DND-41 (cell line): ENCODE results near the gene EPHB1.
A peak's percentile ranks its signal among the peaks of the same experiment; 100 is the strongest.

Experiments
- ATAC-seq: fragments of 200-7000 bp; cut with Tn5 transposase; 3 replicates; pipeline ENCODE4 v1.9.1; 2021; ENCODE audit warnings: low read depth; ENCODE audit not compliant: insufficient read depth
- DNase-seq: peaks from one replicate; pipeline ENCODE4 v3.0.0-alpha.2; 2020
- H2AFZ ChIP-seq: 2 replicates; pipeline ENCODE4 v1.6.0; 2012; ENCODE audit warnings: low read depth, low read length
- H3K27ac ChIP-seq: 2 replicates; pipeline ENCODE4 v1.5.1; 2012; ENCODE audit warnings: low read length, inconsistent platforms
- H3K27me3 ChIP-seq: fragments of 200-600 bp; sonication (generic); 2 replicates; pipeline ENCODE4 v1.6.0; 2012; ENCODE audit warnings: low read length, mild to moderate bottlenecking, inconsistent platforms; ENCODE audit not compliant: insufficient read depth, poor library complexity
- H3K36me3 ChIP-seq: 2 replicates; pipeline ENCODE4 v1.5.1; 2012; ENCODE audit warnings: low read length, inconsistent platforms; ENCODE audit not compliant: insufficient read depth
- H3K4me1 ChIP-seq: 2 replicates; pipeline ENCODE4 v1.5.1; 2012; ENCODE audit warnings: mild to moderate bottlenecking, low read length; ENCODE audit not compliant: insufficient read depth
- H3K4me2 ChIP-seq: 2 replicates; pipeline ENCODE4 v1.6.0; 2012; ENCODE audit warnings: mild to moderate bottlenecking, moderate library complexity, low read length, inconsistent platforms; ENCODE audit not compliant: insufficient read depth
- H3K4me3 ChIP-seq, 2 experiments: fragments of 200-600 bp in 1 of 2; shearing (Covaris generic) in 1 of 2; 2 replicates each; pipeline ENCODE4 v1.5.1; 2012 to 2016; ENCODE audit warnings: inconsistent platforms in 2 of 2, low read length in 2 of 2, mild to moderate bottlenecking in 2 of 2, low read depth in 1 of 2, moderate library complexity in 1 of 2
- H3K79me2 ChIP-seq: 2 replicates; pipeline ENCODE4 v1.6.0; 2012; ENCODE audit warnings: low read length, inconsistent platforms; ENCODE audit not compliant: insufficient read depth
- H3K9ac ChIP-seq: 2 replicates; pipeline ENCODE4 v1.6.0; 2012; ENCODE audit warnings: low read depth, mild to moderate bottlenecking, inconsistent platforms, low read length, moderate library complexity
- H3K9me3 ChIP-seq: 2 replicates; pipeline ENCODE4 v1.5.1; 2012; ENCODE audit warnings: low read length, moderate library complexity, mild to moderate bottlenecking, inconsistent platforms; ENCODE audit not compliant: insufficient read depth, severe bottlenecking
- H4K20me1 ChIP-seq: 2 replicates; pipeline ENCODE4 v1.6.0; 2012; ENCODE audit warnings: low read length; ENCODE audit not compliant: insufficient read depth
- CTCF ChIP-seq: IDR thresholded peaks from 2 replicates; pipeline ENCODE4 v1.5.1; 2012; ENCODE audit warnings: borderline replicate concordance, low read length, moderate library complexity, mild to moderate bottlenecking; ENCODE audit not compliant: poor library complexity, severe bottlenecking; ENCODE audit errors: extremely low read depth
- EZH2 ChIP-seq: IDR thresholded peaks from 3 replicates; pipeline ENCODE4 v1.6.1; 2012; ENCODE audit warnings: borderline replicate concordance, low read depth, mild to moderate bottlenecking, moderate library complexity, low read length, inconsistent platforms; ENCODE audit not compliant: severe bottlenecking

EPHB1 gene

GRCh38 chr3:135267487-135267886, 472.4 kb downstream of the EPHB1 start:
- Histone ChIP-seq H3K27me3 (peaks cover 4% of the 10 kb centered on the region), H3K4me3 (no peak overlapping the region), H3K9me3 (no peaks in the 10 kb centered on the region), H3K4me1 (no peaks in the 10 kb centered on the region), H3K27ac (no peak overlapping the region), H3K36me3 (no peaks in the 10 kb centered on the region), H3K9ac (no peak overlapping the region), H3K79me2 (no peaks in the 10 kb centered on the region), H2AFZ (no peak overlapping the region), H3K4me2 (no peak overlapping the region), H4K20me1 (no peaks in the 10 kb centered on the region)
- ATAC-seq (no peak), DNase-seq (no peak)
- TF ChIP-seq EZH2, result no peak
- TF ChIP-seq CTCF, result no peak

GRCh38 chr3:135268941-135269532, 474.0 kb downstream of the EPHB1 start:
- no peak overlapping the region for H3K4me3 ChIP-seq
- H3K27me3 ChIP-seq, result peaks cover 7% of the 10 kb centered on the region
- no peak overlapping the region for H3K27ac ChIP-seq
- DNase-seq, result no peak
- H3K4me2 ChIP-seq, result no peak overlapping the region
- TF ChIP-seq EZH2 (no peak), CTCF (no peak)
- no peak overlapping the region for H2AFZ ChIP-seq
- no peaks in the 10 kb centered on the region for H3K4me1 ChIP-seq
- no peaks in the 10 kb centered on the region for H3K79me2 ChIP-seq
- H3K9me3 ChIP-seq, result no peaks in the 10 kb centered on the region
- no peak for ATAC-seq
- no peak overlapping the region for H3K9ac ChIP-seq
- no peaks in the 10 kb centered on the region for H3K36me3 ChIP-seq
- no peaks in the 10 kb centered on the region for H4K20me1 ChIP-seq

GRCh38 chr3:135271177-135272025, 476.3 kb downstream of the EPHB1 start:
- no peaks in the 10 kb centered on the region for H3K79me2 ChIP-seq
- H2AFZ ChIP-seq, result no peak overlapping the region
- no peak overlapping the region for H3K9ac ChIP-seq
- no peak for TF ChIP-seq CTCF
- TF ChIP-seq EZH2, result no peak
- no peaks in the 10 kb centered on the region for H3K9me3 ChIP-seq
- H3K4me1 ChIP-seq, result no peaks in the 10 kb centered on the region
- peaks cover 7% of the 10 kb centered on the region for H3K27me3 ChIP-seq
- no peak overlapping the region for H3K27ac ChIP-seq
- no peaks in the 10 kb centered on the region for H3K36me3 ChIP-seq
- ATAC-seq, result 0 out of 3 replicates have a peak, but pooled peaks have one; percentile 24
- H4K20me1 ChIP-seq, result no peaks in the 10 kb centered on the region
- DNase-seq, result no peak
- H3K4me2 ChIP-seq, result no peak overlapping the region
- no peak overlapping the region for H3K4me3 ChIP-seq
